Germinal center (tissue), 1 donor: ENCODE measurements around the gene ITIH2.
"Not testable (repeated sequence)": the region's sequence is repeated elsewhere in the genome, so short reads cannot be mapped to it uniquely, and the experiment has no call there.

ENCODE experiments used
- DNase-seq: peaks from one replicate; pipeline ENCODE4 v3.0.0; 2012; ENCODE audit warnings: mixed read lengths, low spot score

Gene ITIH2

GRCh38 chr10:7750222-7750621, 47.1 kb downstream of the ITIH2 start:
- DNase-seq: no peak

GRCh38 chr10:7752251-7752650, 49.1 kb downstream of the ITIH2 start:
- no peak for DNase-seq

- DNase-seq: no peak
Measured at GRCh38 chr10:7755103-7755502, 52.0 kb downstream of the ITIH2 start.

GRCh38 chr10:7756360-7756992, 53.4 kb downstream of the ITIH2 start:
- peak; percentile 8 for DNase-seq

- no peak for DNase-seq
Measured at GRCh38 chr10:7763929-7764328, 60.8 kb downstream of the ITIH2 start.

- DNase-seq: no peak
Measured at GRCh38 chr10:7766241-7766640, 63.1 kb downstream of the ITIH2 start.

- no peak for DNase-seq
Measured at GRCh38 chr10:7767209-7767608, 64.1 kb downstream of the ITIH2 start.

GRCh38 chr10:7768417-7768816, 65.3 kb downstream of the ITIH2 start:
- DNase-seq: no peak

- no peak for DNase-seq
Measured at GRCh38 chr10:7773845-7774801, 71.0 kb downstream of the ITIH2 start.

- no peak for DNase-seq
Measured at GRCh38 chr10:7776777-7777176, 73.7 kb downstream of the ITIH2 start.

GRCh38 chr10:7782194-7782593, 79.1 kb downstream of the ITIH2 start:
- not testable (repeated sequence) for DNase-seq

- no peak for DNase-seq
Measured at GRCh38 chr10:7786430-7786829, 83.3 kb downstream of the ITIH2 start.

GRCh38 chr10:7787150-7787856, 84.2 kb downstream of the ITIH2 start:
- no peak for DNase-seq

- peak; percentile 98 for DNase-seq
Measured at GRCh38 chr10:7787857-7788638, 84.9 kb downstream of the ITIH2 start, which contains the start of the genes ATP5F1C and KIN. ATP5F1C (plus strand) TSS chr10:7788177; CDS start chr10:7788208, 31 bp downstream. KIN (minus strand) TSS chr10:7787993; CDS start chr10:7787933, 60 bp downstream.

- peak; percentile 24 for DNase-seq
Measured at GRCh38 chr10:7788639-7789286, 85.6 kb downstream of the ITIH2 start.

GRCh38 chr10:7789390-7789789, 86.3 kb downstream of the ITIH2 start:
- DNase-seq: no peak

GRCh38 chr10:7792541-7792940, 89.4 kb downstream of the ITIH2 start:
- no peak for DNase-seq

- no peak for DNase-seq
Measured at GRCh38 chr10:7794251-7795026, 91.3 kb downstream of the ITIH2 start.

GRCh38 chr10:7795605-7796004, 92.5 kb downstream of the ITIH2 start:
- DNase-seq: no peak

- no peak for DNase-seq
Measured at GRCh38 chr10:7797582-7797981, 94.5 kb downstream of the ITIH2 start.
